ENCODE measurements around the gene ZFHX3. TPM values are rescaled to one million over a fixed set of nuclear protein-coding genes. Genes with fewer than 3 reads are reported as not detected.

ZFHX3 gene
- total RNA-seq, 2 experiments from 2014 or later, result 0.63 to 0.64 TPM

DNA sequence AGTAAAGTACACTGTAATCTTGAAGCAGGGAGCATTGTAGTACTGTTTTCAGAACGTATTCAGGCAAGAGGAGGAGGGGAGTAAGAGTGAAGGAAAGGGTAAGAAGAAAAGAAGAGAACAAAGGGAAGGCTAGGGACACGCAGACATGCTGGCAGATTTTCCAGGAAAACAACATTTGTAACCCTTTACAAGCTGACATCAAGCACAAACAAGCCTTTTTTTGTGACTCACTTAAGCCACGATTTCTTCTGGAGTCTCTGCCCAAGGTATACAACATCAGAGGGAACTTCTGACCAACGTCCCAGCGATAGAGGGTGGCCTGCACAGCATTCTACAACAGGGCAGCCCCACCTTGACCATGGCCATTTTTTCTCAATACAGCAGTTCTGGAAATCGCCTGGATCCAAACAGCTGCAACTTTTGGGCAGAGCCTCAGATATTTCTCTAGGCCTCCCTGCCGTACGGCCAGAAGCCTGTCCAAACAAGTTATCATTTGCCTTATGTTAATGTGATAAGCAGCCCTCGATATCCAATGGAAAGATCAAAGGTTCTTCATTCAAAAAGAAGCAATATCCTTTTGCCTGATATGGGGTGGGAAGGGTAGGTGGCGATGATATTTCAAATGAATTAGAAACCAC, 247.3 kb downstream of the ZFHX3 start:
- no peaks in the 10 kb centered on the region for H3K4me1 Mint-ChIP-seq (ENCODE audit: low read depth)
- no peak for TF ChIP-seq CTCF (IDR thresholded peaks at IDR 0.05)
- ATAC-seq (ENCODE audit: poor library complexity) (no peak), DNase-seq (no peak)
- Histone ChIP-seq H3K27ac (ENCODE audit: low read depth in 1 of 2, low read length in 2 of 2) (no peak overlapping the region), H3K4me3 (ENCODE audit: low read length) (no peak overlapping the region), H3K9me3 (ENCODE audit: control insufficient read depth in 1 of 2, insufficient read depth in 1 of 2, low read length in 2 of 2) (no peaks in the 10 kb centered on the region), H3K36me3 (ENCODE audit: insufficient read depth, low read length) (no peaks in the 10 kb centered on the region), H3K4me1 (ENCODE audit: insufficient read depth, low read length) (no peaks in the 10 kb centered on the region), H3K27me3 (ENCODE audit: control insufficient read depth in 1 of 2, insufficient read depth in 2 of 2, low read length in 2 of 2) (no peaks in the 10 kb centered on the region)
- intact Hi-C loops (cut with DNase I, micrococcal nuclease), result no loop called here
- H3K4me3 Mint-ChIP-seq, result no peak overlapping the region
- ChIA-PET CTCF (no interaction called here), POLR2A (no interaction called here)
- no peaks in the 10 kb centered on the region for H3K9me3 Mint-ChIP-seq
- H3K27ac Mint-ChIP-seq, result no peak overlapping the region
- no peaks in the 10 kb centered on the region for H3K27me3 Mint-ChIP-seq
- no peaks in the 10 kb centered on the region for H3K36me3 Mint-ChIP-seq (ENCODE audit: low read depth)

- no peak for TF ChIP-seq CTCF (IDR thresholded peaks at IDR 0.05)
- no peaks in the 10 kb centered on the region for H3K9me3 Mint-ChIP-seq
- CTCF ChIA-PET, result interaction anchor here (0.9 kb wide), 1 partner anchor 27 kb away, joined by 3 read pairs; no protein-coding TSS in a partner anchor
- no peaks in the 10 kb centered on the region for H3K36me3 Mint-ChIP-seq (ENCODE audit: low read depth)
- intact Hi-C loops (cut with DNase I, micrococcal nuclease), result no loop called here
- Histone ChIP-seq H3K27me3 (ENCODE audit: control insufficient read depth in 1 of 2, insufficient read depth in 2 of 2, low read length in 2 of 2) (no peaks in the 10 kb centered on the region), H3K27ac (ENCODE audit: low read depth in 1 of 2, low read length in 2 of 2) (no peak overlapping the region), H3K36me3 (ENCODE audit: insufficient read depth, low read length) (no peaks in the 10 kb centered on the region), H3K4me3 (ENCODE audit: low read length) (no peak overlapping the region), H3K9me3 (ENCODE audit: control insufficient read depth in 1 of 2, insufficient read depth in 1 of 2, low read length in 2 of 2) (no peaks in the 10 kb centered on the region), H3K4me1 (ENCODE audit: insufficient read depth, low read length) (no peaks in the 10 kb centered on the region)
- ATAC-seq (ENCODE audit: poor library complexity) (no peak), DNase-seq (no peak)
- no peaks in the 10 kb centered on the region for H3K4me1 Mint-ChIP-seq (ENCODE audit: low read depth)
- no peaks in the 10 kb centered on the region for H3K27me3 Mint-ChIP-seq
- POLR2A ChIA-PET, result no interaction called here
- H3K27ac Mint-ChIP-seq, result no peak overlapping the region
- H3K4me3 Mint-ChIP-seq, result no peak overlapping the region
Observed at GRCh38 chr16:72798264-72798663, 249.7 kb downstream of the ZFHX3 start.

- no peaks in the 10 kb centered on the region for H3K36me3 Mint-ChIP-seq (ENCODE audit: low read depth)
- CTCF ChIA-PET, result interaction anchor here (0.9 kb wide), 1 partner anchor 26 kb away, joined by 3 read pairs; no protein-coding TSS in a partner anchor
- no peak overlapping the region for H3K4me3 ChIP-seq (ENCODE audit: low read length)
- H3K9me3 Mint-ChIP-seq, result no peaks in the 10 kb centered on the region
- no peaks in the 10 kb centered on the region for H3K27me3 Mint-ChIP-seq
- no peak overlapping the region for H3K4me3 Mint-ChIP-seq
- H3K27ac ChIP-seq (ENCODE audit: low read depth in 1 of 2, low read length in 2 of 2), result no peak overlapping the region
- H3K4me1 ChIP-seq (ENCODE audit: insufficient read depth, low read length), result no peaks in the 10 kb centered on the region
- DNase-seq (no peak), ATAC-seq (ENCODE audit: poor library complexity) (no peak)
- H3K27ac Mint-ChIP-seq, result no peak overlapping the region
- no peaks in the 10 kb centered on the region for H3K36me3 ChIP-seq (ENCODE audit: insufficient read depth, low read length)
- H3K9me3 ChIP-seq (ENCODE audit: control insufficient read depth in 1 of 2, insufficient read depth in 1 of 2, low read length in 2 of 2), result no peaks in the 10 kb centered on the region
- POLR2A ChIA-PET, result no interaction called here
- H3K27me3 ChIP-seq (ENCODE audit: control insufficient read depth in 1 of 2, insufficient read depth in 2 of 2, low read length in 2 of 2), result no peaks in the 10 kb centered on the region
- no peak for TF ChIP-seq CTCF (IDR thresholded peaks at IDR 0.05)
- intact Hi-C loops (cut with DNase I, micrococcal nuclease), result no loop called here
- H3K4me1 Mint-ChIP-seq (ENCODE audit: low read depth), result no peaks in the 10 kb centered on the region
Observed at GRCh38 chr16:72797621-72798020, 250.3 kb downstream of the ZFHX3 start.

Measured in CD4-positive, alpha-beta T cell (primary cell).